NCI-H345 treated with DMSO at 0.1 percent for 48 hours (cell line): ENCODE data around the gene FBXW9.
"Not testable (repeated sequence)": the region's sequence is repeated elsewhere in the genome, so short reads cannot be mapped to it uniquely, and the experiment has no call there.

Experiments
- DNase-seq: peaks from one replicate; lab custom pipeline; 2025; ENCODE audit not compliant: unreplicated experiment; lab: John Stamatoyannopoulos, UW

FBXW9 gene

DNA sequence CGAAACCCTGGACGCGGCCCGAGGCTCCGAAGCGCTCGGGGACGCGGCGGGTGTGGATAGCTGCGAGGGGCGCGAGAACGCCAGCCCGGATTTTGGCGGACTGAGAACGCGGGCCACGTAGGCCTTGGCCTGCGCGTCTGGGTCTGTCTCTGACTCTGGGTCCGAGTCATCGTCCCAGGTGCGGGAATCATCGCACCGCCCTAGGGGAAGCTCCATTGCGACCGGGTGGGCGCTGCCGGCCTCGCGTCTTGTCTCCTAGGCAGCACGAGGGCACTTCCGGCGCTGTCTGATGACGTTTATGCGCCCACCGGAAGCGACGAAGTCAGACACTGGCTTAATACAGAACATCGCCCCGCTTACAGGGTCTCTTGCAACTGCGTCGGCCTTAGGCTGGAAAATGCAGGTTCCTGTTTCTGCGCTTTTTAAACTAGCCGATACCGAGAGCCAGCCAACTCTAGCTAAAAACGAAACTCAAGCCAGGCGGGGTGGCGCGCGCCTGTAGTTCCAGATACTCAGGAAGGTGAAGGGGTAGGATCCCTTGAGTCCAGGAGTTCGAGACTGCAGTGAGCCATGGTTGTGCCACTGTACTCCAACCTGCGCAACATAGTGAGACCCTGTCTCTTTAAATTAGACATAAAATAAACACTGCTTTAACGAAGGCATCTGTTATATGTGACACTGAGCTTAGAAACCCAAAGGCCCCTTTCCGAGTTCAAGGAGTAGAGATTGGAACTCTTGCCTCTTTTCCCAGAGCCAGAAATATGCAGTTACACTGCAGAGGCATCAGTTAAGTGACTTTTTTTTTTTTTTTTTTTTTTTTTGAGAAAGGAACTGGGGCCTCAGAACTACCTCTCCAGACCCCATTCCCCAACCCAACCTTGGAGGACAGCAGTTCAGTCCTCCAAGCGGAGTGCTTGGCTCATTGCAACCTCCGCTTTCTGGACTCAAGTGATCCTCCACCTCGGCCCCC is at the start of gene FBXW9:
FBXW9 (minus strand) TSS at position 266 of the 970 bp plus-strand sequence; CDS start at position 216, 50 bp downstream.
- peak; percentile 17 for DNase-seq

DNA sequence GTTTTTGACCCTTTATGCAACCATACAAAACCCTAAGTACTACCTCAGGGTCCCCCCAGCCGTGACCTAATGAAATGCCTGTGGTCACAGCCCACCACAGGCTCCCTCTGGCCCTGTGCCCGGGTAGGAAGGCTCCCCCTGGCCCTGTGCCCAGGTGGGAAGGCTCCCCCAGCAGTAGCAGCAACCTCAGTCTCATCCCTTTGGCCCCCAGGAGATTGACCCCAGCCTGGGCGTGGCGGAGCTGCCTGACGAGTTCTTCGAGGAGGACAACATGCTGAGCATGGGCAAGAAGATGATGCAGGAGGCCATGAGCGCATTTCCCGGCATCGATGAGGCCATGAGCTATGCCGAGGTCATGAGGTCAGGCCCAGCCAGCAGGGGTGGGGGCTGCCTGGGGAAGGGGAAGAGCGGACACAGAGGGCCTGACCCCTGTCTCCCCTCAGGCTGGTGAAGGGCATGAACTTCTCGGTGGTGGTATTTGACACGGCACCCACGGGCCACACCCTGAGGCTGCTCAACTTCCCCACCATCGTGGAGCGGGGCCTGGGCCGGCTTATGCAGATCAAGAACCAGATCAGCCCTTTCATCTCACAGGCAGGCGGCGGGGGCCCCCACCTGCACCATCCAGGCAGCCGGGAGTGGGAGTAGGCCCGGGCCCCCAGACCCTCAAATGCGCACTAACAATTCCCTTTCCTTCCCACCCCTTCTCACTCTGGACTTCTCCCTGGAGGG is 48.9 kb upstream of the FBXW9 start:
- DNase-seq, result no peak

DNA sequence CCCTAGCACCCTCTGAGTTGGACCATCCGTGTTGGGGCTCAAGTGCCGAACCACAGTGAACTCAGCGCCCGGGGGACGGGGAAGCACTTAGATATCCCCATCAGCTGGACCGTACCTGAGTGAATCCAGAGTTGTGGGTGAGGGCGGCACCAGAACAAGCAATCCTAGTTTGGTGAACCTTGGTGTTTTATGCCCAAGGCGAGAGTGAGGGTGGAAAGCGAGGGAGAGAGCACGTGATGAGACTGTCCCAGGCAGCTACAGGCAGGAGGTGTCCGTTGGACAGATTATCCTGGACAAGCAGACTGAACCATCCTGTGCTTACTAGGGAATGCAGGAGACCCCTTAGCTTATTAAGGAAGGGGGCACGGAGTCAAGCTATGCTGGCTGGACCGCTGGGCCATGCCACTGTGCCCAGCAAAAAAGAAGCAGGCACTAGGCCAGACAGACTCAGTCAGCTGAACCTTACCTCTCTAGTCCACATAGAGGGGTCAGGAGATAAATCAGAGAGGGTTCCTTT is 41.5 kb upstream of the FBXW9 start:
- DNase-seq, result no peak

DNA sequence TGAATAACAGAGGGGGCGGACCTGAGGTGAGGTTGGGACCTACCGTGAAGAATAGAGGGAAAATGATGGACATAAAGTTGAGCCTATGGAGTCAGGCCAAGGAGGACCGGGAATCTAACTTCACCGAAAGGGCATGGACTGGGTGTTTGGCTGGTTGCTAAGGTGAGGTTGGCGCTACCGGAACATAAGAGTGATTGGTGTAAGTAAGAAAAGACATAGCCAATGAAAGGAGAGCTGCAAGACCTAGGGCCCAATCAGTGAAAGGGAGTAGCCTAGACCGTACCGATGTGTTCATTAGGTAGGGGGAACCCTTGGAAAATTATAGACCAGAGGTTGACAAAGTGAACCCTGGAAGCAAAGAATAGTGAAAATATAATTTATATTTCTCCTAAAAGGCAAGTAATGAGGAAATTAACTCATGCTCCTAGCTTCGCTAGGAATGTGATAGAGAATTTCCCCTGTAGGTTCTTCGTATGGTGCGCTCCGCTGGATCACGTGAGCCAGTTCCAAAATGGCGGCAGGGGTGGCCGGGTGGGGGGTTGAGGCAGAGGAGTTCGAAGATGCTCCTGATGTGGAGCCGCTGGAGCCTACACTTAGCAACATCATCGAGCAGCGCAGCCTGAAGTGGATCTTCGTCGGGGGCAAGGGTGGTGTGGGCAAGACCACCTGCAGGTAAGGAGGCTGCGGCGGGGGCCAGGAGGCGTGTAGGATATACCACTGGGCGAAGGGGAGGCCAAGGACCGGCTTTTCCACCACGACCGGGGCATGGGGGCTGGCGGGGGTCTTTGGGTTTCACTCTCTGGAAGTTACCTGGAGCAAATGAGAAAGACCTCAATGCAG is 40.8 kb upstream of the FBXW9 start, which contains the start of gene GET3:
GET3 (plus strand) TSS at position 503 of the 840 bp plus-strand sequence; CDS start at position 512, 9 bp downstream.
- peak; percentile 90 for DNase-seq

DNA sequence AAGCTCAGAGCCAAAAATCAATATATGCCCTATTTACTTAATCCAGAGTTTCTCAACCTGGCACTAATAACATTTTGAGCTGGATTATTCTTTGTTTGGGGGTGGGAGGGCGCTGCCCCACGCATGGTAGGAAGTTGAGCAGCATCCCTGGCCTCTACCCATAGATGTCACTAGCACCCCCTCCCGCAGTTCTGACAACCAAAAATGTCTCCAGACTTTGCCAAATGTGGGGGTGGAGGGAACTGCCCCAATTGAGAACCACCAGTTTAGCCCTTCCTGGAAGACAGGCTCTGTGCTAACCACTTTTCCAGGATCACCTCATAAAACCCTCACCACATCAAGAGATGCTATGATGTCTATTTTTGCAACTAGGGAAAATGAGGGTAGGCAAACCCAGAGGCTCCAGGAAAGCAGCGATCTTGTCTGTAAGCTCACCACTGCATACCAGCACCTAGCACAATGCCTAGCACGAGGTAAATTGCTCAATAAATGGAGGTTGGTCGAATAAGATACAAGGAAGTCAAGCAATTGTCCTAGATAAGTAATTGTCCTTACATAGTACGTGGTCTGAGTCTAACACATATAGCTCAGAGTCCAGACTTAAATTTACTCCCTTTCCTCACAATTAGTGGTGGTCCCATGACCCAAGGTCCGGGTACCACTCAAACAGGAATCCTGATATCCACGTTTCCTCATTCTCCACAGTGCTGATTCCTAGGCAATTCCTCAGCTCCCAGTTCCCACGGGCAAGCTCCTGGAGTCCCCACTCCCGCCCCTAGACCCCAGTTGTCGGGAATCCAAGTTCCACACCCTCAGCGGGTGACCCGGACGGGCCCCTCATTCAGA is 37.2 kb upstream of the FBXW9 start:
- DNase-seq, result no peak

DNA sequence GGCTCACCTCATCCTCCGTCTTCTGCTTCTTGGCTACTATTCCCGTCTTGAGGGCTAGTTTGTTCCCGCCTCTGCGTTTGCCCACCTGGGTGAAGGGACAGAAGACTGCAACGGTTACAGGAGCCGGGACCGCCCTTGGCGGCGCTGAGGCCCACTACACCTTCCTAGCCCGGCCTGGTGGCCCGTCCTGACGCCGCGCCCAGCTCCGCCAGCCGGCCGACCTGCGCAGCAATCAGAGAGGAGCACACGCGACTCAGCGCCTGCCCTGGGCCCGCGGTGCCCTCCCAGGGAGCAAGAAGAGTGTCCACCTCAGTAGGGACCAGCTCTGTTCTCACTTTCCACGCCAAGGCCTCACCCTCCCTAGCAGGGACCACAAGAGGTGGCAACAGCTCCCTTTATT is 34.9 kb upstream of the FBXW9 start:
- no peak for DNase-seq

DNA sequence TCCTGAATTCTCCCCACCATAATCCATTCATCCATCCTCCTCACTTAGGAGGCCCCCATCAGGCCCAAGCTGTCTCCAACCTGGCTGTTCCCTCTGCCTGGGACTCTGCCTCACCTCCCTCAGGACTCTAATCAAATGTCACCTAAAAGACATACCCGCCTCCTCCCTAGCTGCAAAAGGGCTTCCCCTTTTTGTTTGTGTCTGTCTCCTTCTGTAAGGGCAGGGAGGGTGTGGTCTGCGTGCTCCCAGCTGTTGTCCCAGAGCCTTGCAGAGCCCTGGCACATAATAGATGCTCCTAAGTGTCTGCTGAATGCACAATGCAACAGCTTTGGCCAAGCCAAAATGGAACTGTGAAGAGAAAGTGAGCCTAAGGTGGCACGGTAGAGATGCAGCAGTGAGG is 33.6 kb upstream of the FBXW9 start:
- DNase-seq, result no peak

DNA sequence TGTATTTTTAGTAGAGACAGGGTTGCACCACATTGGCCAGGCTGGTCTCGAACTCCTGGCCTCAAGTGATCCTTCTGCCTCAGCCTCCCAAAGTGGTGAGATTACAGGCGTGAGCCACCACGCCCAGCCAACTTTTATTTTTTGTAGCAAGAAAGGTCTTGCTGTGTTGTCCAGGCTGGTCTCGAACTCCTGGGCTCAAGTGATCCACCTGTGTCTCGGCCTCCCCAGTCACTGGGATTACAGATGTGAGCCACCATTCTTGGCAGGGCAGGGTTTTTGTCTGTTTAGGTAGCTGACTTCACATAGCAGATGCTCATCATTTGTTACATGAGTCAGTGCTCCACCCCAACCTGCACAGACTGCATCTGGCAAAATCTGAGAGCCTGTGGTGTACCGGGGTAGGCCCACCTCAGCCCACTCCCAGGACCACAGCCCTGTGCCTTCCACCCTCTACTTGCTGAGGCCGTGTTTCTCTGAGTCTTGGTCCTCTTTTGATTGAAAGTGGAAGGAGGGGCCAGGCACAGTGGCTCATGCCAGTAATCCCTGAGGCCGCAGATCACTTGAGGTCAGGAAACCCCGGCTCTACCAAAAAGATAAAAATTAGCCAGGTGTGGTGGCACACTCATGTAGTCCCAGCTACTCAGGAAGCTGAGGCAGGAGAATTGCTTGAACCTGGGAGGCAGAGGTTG is 31.5 kb upstream of the FBXW9 start:
- no peak for DNase-seq

DNA sequence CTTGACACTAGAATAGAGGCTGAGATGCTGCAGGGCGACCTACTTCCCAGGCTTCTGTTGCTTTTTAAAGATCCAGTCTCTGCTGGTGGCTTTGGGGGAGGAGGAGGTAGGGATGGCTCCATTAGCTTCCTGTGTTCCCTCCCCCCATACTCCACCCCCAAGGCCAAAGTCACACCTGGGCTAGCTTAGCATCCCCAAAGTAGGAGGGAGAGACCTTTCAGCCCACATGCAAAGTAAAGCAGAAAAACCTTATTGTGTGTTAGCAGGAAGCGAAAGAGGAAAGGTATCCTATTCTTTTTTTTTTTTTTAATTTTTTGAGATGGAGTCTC is 30.5 kb upstream of the FBXW9 start:
- no peak for DNase-seq

DNA sequence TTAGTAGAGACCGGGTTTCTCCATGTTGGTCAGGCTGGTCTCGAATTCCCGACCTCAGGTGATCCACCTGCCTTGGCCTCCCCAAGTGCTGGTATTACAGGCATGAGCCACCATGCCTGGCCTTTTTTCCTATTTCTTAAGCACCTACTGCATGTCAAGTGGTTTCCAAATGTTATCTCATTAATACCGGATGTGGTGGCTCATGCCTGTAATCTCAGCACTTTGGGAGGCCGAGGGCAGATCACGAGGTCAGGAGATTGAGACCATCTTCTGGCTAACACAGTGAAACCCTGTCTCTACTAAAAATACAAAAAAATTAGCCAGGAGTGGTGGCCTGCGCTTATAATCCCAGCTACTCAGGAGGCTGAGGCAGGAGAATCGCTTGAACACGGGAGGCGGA is 29.2 kb upstream of the FBXW9 start:
- DNase-seq, result not testable (repeated sequence)

DNA sequence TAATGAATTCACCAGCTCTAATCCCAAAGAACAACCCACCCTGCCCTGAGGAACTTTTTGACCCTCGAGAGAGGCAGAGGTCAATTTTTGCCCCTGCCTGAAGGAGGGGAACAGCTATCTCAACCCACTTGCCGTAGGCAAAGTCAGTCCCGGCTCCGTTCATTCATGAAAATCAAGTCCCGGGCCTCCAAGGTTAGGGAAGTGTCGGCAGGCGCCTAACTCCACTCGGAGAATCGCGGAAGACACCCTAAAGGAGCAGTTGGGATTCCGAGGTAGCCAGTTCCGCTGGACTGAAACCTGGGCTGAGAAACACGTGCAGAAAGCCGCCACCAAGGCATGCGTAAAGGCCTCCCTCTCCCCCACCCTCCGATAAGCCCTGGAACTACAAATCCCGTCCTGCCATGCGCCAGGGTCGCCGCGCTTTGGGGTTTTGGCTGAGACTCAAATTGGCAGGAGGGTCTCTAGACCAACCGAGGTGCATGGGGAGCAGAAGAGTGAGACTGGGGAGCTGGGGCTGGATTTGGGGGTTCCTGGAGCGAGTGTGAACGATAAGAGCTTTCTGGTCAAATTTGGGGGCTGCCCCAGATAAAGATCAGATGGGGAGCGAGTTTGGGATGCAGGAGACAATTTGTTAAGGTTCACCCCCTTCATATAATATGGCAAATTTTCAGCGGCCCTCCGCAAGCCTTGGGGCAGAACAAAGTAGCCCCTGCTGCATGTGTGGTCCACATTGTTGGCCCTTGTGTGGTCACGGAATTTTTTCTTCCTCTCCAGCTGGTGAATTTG is 27.4 kb upstream of the FBXW9 start, which contains the start of gene TNPO2:
TNPO2 (minus strand) TSS at position 292 of the 786 bp plus-strand sequence. CDS start 2,955 bp downstream, outside the sequence.
- peak; percentile 5 for DNase-seq

DNA sequence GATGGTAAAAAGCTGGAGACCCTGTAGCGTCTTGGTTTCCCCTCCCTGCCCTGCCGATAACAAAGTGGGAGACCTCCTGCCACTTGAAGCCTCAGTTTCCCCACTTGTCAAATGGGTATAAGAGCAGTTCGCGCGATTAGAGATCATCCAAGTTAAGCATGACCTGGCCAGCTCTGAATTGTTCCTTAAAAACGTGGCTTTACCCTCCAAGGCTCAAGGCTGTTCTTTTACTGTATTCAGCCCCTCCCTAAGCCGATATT is 26.9 kb upstream of the FBXW9 start:
- no peak for DNase-seq

DNA sequence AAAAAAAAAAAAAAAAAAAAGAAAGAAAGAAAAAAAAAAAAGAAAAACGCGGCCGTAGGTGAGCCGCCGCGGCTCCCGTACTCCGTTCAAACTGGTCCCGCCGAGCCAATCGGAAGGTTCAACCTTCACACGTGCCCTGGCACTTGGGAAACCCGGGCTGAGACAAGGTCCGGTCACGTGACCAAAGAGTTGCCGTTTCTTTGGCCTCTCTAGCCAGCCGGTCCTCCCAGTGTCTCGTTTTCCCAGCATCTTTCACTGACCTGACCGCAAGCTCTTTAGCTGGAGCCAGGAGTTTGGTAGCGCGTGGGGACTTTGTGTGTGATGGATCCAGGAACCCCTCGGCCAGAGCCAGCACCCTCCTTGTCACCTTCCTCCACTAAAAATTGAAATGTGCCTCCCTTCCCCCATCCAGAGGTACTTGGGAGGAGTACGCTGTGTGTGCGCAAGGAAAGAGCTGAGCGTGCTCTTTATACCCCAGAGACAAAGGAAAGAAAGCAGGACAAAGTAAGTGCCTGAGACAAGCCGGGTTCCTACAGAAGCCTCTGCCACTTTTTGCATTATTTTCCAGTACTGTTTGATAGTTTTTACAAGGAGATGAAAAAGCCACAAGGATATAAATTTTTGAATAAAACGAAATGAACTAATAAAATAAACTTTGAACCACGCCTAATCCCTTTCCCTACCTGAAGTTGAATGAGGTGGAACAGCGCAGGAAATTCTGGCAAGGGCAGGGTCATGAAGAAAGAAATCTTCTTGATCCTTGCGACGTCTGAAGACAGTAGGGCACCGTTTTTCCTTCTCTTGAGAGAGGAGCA is 26.3 kb upstream of the FBXW9 start:
- DNase-seq, result peak; percentile 39

DNA sequence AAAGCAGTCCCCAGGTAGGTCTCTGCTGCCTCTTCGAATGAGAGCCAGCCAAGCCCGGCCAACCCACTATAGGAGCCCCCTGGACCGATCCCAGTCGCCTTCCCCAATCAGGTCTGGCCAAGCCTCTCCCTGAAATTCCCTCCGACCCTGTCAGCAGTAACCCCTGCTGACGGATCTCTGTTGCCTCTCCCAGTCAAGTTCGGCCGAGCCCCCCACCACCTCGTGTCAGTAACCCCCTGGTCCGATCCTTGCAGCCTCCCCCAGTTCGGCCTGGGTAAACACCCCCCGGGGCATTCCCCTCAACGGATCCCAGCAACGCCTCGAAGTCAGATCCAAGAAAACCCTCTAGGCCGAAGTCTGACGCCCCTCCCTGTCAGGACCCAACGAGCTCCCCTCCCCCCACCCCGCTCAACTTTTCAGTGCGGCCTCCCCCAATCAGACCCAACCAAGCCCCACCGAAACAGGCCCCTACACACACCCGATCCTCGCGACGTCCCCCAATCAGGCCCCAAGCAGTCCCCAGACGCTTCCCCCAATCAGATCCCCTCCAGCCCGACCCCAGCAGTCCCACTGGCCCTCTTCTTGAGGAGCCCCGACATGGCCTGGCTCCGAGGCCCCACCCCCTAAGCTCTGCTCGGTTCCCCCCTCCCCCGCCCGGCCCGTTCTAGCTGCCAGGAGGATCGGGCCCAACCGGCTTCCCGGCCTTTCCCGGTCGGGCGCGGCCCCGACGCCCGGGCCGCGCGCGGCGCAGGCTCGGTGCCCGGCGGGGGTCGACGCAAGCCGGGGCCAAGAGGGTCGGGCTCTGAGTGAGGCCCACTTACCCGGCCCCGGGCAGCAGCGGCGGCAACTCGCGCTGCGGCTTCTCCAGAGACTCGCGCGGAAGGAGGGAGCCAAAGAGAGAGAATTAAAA is 25.5 kb upstream of the FBXW9 start:
- no peak for DNase-seq

DNA sequence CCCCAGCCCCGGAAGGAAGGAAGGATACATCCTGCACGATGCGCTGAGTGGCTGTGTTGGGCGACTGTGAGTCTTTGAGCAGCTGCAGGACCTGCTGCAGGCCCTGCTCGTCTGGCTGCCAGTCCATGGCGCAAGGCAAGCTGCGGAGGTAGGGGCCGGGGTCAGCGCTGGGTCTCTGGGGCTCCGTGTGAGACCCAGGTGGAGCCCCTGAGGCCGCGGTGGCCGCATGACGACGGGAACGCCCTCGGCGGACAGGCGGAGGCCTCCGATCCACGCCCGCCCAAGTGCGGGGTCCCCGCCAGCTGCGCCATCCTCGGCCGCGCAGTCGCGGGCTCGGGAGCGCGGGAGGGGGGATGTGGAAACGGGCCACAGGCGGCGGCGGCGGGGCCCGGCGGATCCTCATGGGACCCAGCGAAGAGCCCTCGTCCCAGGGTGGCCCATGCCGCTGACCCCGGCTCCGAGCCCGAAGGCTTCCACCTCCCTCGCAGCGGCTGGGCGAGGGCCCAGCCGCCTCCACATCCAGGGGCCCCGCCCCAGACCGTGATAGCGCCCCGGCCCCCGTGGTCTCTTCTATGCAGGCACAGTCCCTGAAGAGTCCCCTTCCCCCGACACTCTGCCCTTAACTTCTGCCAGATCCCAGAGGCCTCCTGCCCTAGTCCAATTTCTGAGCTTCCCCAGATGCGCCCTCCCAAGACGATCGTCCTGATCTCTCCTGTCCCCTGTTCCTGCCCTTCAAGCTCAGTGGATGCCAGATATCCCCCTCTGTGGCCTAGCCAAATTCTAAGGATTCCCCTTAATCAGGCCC is 24.6 kb upstream of the FBXW9 start:
- no peak for DNase-seq

DNA sequence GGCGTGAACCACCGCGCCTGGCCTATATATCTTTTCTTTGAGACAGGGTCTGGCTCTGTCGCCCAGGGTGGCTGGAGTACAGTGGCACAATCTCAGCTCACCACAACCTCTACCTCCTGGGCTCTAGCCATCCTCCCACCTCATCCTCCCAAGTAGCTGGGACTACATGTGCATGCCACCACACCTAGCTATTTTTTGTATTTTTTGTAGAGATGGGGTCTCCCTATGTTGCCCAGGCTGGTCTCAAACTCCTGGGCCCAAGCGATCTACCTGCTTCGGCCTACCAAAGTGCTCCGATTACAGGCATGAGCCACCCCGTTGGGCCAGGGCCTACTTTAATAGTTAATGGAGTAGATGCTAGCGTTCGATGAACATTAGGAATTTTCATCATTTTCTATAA is 23.9 kb upstream of the FBXW9 start:
- DNase-seq, result no peak
